Mesodermal cell (in vitro differentiated cells): ENCODE measurements around the gene SMAD1. TPM values are rescaled to one million over a fixed set of nuclear protein-coding genes. Genes with fewer than 3 reads are reported as not detected.

ENCODE experiments used
- H3K27ac ChIP-seq: 2 replicates; pipeline ENCODE4 v1.7.0; 2013; ENCODE audit warnings: mild to moderate bottlenecking, low read depth, low read length, moderate library complexity; ENCODE audit not compliant: severe bottlenecking
- H3K36me3 ChIP-seq: 2 replicates; pipeline ENCODE4 v1.7.1; 2013; ENCODE audit warnings: mild to moderate bottlenecking, low read length, moderate library complexity; ENCODE audit not compliant: control insufficient read depth, insufficient read depth
- H3K4me1 ChIP-seq: one replicate; pipeline ENCODE4 v1.7.1; 2013; ENCODE audit warnings: mild to moderate bottlenecking, low read length; ENCODE audit not compliant: insufficient read depth, control insufficient read depth, poor library complexity, severe bottlenecking
- H3K4me3 ChIP-seq: 2 replicates; pipeline ENCODE4 v1.7.0; 2013; ENCODE audit warnings: low read length, control low read depth, mild to moderate bottlenecking; ENCODE audit not compliant: insufficient read depth, poor library complexity, severe bottlenecking; ENCODE audit errors: extremely low read depth
- H3K9me3 ChIP-seq: 2 replicates; pipeline ENCODE4 v1.7.1; 2013; ENCODE audit warnings: mild to moderate bottlenecking, low read length, moderate library complexity; ENCODE audit not compliant: control insufficient read depth
- WGBS, 2 experiments: methylation state at CpG; one replicate each; pipeline ENCODE4 v1.1.5; 2013; ENCODE audit warnings: missing lambda C conversion rate in 2 of 2; ENCODE audit not compliant: insufficient coverage in 2 of 2; 5-methylcytosine and 5-hydroxymethylcytosine counted together
- polyA plus RNA-seq, 2 experiments: library from polyadenylated mRNA; stranded (reverse); fragments of 50-300 nt; gene quantifications; one replicate each; pipeline ENCODE4 v1.2.3, GENCODE V29; 2013

The SMAD1 gene
- 21.1 TPM for polyA plus RNA-seq (2013, experiment 1 of 2)
- polyA plus RNA-seq (2013, experiment 2 of 2): 22.5 TPM

DNA sequence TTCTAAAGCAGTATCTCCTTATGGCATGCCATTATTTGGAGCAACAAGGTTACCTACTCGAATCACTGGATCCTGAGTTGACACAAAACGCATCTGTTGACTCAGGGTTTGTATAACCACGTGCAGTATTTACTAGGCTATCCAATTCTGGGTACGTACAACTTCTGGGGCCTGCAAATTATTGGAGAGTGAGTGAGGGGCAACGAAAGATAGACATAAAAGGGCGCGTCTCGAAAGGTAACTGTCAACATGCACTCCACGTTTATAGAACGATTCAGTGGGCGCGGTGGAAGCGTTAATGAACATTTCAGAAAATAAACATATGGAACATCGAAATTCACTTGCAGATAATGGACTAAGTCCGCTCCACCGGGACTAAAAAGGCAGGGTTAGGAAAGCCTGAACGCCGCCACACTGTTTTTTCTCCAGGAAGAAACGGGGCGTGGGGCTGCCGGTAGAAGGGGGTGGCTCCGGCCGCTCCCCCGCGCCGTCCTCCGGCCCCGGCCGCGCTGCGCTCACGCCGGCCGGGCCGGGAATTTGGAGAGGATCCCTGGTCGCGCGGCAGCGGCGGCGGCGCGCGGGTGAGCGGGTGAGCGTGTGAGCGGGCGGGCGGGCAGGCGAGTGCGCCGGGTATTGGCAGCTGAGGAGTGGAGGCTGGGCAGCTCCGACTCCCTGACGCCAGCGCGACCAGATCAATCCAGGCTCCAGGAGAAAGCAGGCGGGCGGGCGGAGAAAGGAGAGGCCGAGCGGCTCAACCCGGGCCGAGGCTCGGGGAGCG, at the start of gene SMAD1:
TSS of gene SMAD1 (plus strand) at position 690 of the 778 bp plus-strand sequence. CDS start 32,761 bp downstream, outside the sequence.
- 2% methylated on average over 40 to 46 of the region's 65 CpGs for WGBS, 2 experiments
- Histone ChIP-seq H3K36me3 (no peaks in the 10 kb centered on the region), H3K9me3 (no peaks in the 10 kb centered on the region), H3K27ac (peak within 1 kb of the TSS; percentile 88), H3K4me1 (peaks cover 8% of the 10 kb centered on the region), H3K4me3 (peak within 1 kb of the TSS; percentile 78)

DNA sequence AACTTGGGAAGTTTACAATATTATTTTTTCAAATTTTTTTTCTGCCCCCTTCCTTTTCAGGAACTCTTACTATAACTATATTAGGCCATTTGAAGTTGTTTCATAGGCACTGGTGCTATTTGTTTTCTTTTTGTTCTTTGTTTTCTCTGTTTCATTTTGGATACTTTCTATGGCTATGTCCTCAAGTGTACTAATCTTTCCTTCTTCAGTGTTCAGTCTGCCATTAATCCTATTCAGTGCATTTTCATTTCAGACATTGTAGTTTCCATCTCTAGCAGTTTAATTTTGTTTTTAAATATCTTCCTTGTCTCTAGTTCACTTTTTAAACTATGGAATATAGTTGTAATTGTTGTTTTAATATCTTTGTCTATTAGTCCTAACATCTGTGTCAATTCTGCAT, 48.0 kb upstream of the SMAD1 start:
- no peak overlapping the region for H3K27ac ChIP-seq
- H3K9me3 ChIP-seq: no peaks in the 10 kb centered on the region
- H3K36me3 ChIP-seq: no peaks in the 10 kb centered on the region
- H3K4me3 ChIP-seq: no peak overlapping the region
- H3K4me1 ChIP-seq: no peaks in the 10 kb centered on the region

DNA sequence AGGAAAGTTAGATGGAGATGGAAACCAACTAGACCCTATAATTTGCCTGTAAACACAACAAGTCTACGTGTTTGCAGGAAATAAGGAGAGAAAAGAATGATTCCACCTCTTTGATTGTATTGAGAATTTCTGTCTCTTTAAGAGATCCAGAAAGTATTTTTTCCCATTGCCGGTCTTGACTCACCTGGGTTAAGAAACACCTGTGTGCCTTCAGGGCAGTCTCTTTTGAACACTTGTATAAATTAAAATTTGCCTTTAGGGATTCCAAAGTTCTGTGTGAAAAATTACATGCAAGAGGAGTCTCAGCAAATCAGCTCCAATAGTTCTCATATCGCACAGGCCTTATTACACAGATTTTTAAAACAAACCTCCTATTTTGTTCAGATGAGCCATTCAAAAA, 46.0 kb upstream of the SMAD1 start:
- H3K36me3 ChIP-seq: no peaks in the 10 kb centered on the region
- H3K9me3 ChIP-seq: no peaks in the 10 kb centered on the region
- no peaks in the 10 kb centered on the region for H3K4me1 ChIP-seq
- no peak overlapping the region for H3K27ac ChIP-seq
- H3K4me3 ChIP-seq: no peak overlapping the region
- WGBS, 2 experiments: 91% methylated on average over 1 of the region's 3 CpGs; no CpG with 5 or more reads in 1 of the 2 experiments

DNA sequence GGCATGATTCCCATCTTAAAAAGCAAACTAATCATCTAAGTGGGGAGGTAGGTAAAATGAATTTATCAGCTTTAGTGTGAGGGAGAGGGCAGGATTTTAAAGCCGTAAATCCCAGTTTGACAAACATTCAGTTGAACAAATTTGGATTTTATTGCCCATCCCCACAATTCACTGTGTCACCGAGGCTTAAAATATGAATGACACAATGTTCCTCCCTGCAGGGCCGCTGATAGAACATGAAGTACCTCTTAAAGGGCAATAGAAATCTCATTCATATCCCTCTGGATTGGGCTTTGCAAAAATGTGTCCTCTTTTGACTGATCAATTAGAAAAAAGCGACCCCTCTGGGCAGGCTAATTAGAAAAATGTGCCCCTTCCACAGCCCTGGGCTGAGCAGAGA, 45.5 kb upstream of the SMAD1 start:
- H3K9me3 ChIP-seq: no peaks in the 10 kb centered on the region
- no peak overlapping the region for H3K4me3 ChIP-seq
- no peaks in the 10 kb centered on the region for H3K4me1 ChIP-seq
- no peak overlapping the region for H3K27ac ChIP-seq
- 76 to 80% methylated on average over 3 of the region's 4 CpGs for WGBS, 2 experiments
- no peaks in the 10 kb centered on the region for H3K36me3 ChIP-seq

DNA sequence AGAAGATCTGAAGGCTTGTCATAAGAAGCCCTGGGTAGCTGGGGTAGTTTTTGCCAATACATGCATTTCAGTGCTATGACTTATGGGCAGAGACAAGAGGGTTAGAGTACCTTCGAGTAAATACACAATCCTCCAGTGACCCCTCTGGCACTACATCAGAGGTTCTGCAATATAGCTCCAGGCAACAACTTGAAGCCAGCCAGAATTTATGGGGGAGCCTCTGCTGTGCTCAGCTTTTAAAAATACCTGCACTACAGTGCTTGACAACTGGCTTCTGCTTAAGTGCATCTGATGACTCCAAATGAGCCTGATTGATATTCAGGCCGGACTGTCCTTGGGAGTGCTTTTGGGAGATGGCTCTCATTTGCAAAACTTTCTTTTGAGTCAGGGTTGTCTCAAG, 44.9 kb upstream of the SMAD1 start:
- WGBS, 2 experiments: 80 to 92% methylated on average over 1 to 2 of the region's 2 CpGs
- no peaks in the 10 kb centered on the region for H3K36me3 ChIP-seq
- no peaks in the 10 kb centered on the region for H3K9me3 ChIP-seq
- no peaks in the 10 kb centered on the region for H3K4me1 ChIP-seq
- H3K4me3 ChIP-seq: no peak overlapping the region
- H3K27ac ChIP-seq: no peak overlapping the region

DNA sequence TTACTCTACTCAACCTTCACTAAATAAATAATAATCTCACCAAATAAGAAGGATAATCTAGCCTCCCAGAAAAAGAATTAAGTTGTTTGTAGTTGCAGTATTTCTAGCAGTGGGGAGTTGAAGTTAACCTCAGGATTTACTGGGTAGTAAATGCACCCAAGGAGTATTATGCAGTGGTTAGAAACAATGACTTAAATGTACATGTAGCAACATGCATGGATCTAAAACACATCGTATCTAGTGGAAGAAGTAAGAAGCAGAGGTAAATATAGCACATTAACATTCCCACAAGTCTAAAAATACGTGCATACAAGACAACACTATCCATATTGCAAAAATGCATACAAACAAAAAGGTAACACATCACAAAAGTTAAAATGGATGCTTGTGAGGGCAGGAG, 44.2 kb upstream of the SMAD1 start:
- Histone ChIP-seq H3K27ac (no peak overlapping the region), H3K36me3 (no peaks in the 10 kb centered on the region), H3K4me3 (no peak overlapping the region), H3K9me3 (no peaks in the 10 kb centered on the region), H3K4me1 (no peaks in the 10 kb centered on the region)
- no CpG with 5 or more reads among the region's 2 CpGs for WGBS, 2 experiments

DNA sequence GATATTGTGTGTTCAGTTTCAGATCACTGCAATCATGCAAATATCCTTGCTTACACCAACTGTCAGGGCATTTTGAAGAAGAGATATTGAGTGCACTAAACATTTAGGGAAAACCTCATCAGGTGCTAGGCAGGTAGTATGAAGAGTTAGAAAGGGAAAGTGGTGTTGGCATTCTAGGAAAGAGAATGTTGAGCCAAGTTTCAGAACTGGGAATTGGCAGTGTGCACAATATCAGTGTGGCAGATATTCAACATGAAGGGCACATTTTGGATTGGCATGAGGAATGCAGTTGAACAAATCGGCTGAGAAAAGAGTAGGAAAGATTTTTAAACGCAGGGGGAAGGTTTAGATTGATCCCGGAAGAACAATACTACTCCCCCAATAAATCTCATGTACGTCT, 43.4 kb upstream of the SMAD1 start:
- Histone ChIP-seq H3K4me3 (no peak overlapping the region), H3K36me3 (no peaks in the 10 kb centered on the region), H3K27ac (no peak overlapping the region), H3K9me3 (no peaks in the 10 kb centered on the region), H3K4me1 (no peaks in the 10 kb centered on the region)
- WGBS, 2 experiments: 95% methylated on average over 3 of the region's 4 CpGs; no CpG with 5 or more reads in 1 of the 2 experiments

DNA sequence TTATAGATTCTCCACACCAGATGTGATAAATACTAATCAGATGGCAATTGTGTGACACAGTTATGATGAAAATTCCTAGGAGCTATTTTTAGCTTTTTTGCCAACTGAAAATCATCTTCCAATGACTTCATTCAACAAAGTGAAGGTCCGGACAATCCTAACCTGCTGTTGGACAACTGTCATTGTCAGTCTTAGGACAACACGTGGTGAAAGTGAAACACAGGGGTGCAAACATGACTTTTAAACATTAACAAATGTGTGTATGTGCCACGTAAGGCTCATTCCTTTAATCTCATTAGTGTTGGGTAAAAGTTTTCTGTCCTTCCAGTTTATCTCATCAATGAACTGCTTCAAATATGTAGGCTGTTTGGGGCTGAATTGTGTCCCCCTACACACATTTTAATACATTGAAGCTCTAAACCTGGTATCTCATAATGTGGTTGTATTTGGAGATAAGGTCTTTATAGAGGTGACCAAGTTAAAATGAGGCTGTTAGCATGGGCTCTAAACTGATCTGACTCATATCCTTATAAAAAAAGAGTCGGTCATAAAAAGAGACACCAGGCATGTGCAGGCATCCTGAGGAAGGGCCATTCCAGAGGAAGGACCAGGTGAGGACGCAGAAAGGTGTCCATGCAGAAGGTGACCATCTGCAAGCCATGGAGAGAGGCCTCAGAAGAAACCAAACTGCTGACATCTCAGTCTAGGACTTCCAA, 41.2 kb upstream of the SMAD1 start:
- Histone ChIP-seq H3K36me3 (no peaks in the 10 kb centered on the region), H3K4me3 (no peak overlapping the region), H3K9me3 (no peaks in the 10 kb centered on the region), H3K27ac (no peak overlapping the region), H3K4me1 (no peaks in the 10 kb centered on the region)
- WGBS, 2 experiments: 90 to 93% methylated on average over 4 of the region's 5 CpGs

DNA sequence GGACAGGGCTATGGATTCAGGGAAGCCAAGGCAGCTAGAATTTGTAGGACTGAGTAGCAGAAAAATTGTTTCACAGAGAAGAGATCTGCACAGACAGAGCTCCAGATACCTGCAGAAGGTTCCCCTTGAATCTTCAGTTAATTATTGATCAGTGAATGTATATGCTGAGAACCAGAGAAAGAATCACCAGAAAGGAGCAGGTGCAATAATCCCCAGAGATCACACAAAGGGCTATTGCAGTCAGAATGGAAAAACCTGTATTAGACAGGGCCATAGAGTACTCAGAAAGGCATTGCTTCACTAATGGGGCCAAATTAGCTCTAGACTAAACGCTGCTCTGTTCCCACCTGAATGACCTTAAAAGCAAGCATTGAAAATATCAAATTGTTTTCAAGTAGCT, 35.5 kb upstream of the SMAD1 start:
- H3K4me3 ChIP-seq: no peak overlapping the region
- H3K9me3 ChIP-seq: no peaks in the 10 kb centered on the region
- WGBS, 2 experiments: 100% methylated on average over 1 of the region's 1 CpG; no CpG with 5 or more reads in 1 of the 2 experiments

DNA sequence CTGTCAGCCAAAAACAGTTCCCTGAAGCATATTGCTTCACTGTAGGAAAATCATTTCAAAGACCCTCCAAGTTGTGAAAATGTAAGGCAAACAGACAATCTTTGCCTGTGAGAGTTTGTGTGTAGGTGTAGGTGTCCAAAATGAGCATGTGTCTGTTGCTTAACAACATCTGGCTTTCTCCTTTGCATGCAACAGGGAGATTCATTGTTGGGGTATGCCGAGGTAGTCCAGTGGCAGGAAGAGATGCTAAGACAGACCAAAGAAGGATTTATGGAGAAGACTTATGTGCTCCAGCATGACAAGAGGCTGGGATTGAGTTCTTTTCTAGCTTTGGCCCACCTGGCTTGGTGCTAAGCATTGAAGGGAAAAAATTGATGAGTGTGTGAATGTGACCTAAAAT, 29.8 kb upstream of the SMAD1 start:
- no peaks in the 10 kb centered on the region for H3K36me3 ChIP-seq
- no peak overlapping the region for H3K4me3 ChIP-seq
- no peaks in the 10 kb centered on the region for H3K4me1 ChIP-seq
- no peaks in the 10 kb centered on the region for H3K9me3 ChIP-seq
- no peak overlapping the region for H3K27ac ChIP-seq
- 80 to 100% methylated on average over 1 of the region's 1 CpG for WGBS, 2 experiments

More for the DNA sequence above, 35.5 kb upstream of the SMAD1 start:
- Histone ChIP-seq H3K27ac (no peak overlapping the region), H3K36me3 (no peaks in the 10 kb centered on the region), H3K4me1 (no peaks in the 10 kb centered on the region)
